SU-DHL-6 (cell line): ENCODE measurements around the gene TMEM213.

Source experiments
- H2AFZ ChIP-seq: fragments of 200-600 bp; sonication (generic); 2 replicates; pipeline ENCODE4 v1.6.1; 2014; ENCODE audit warnings: low read depth, mild to moderate bottlenecking, moderate library complexity, mixed read lengths, antibody characterized with exemption, low read length; ENCODE audit not compliant: severe bottlenecking
- H3F3A ChIP-seq: fragments of 200-600 bp; shearing (Covaris generic); 2 replicates; pipeline ENCODE4 v1.6.0; 2016; ENCODE audit warnings: antibody characterized with exemption, mild to moderate bottlenecking; ENCODE audit not compliant: insufficient read depth
- H3K27ac ChIP-seq: fragments of 200-600 bp; sonication (generic); 2 replicates; pipeline ENCODE4 v1.5.1; 2016; ENCODE audit warnings: low read depth, mild to moderate bottlenecking, low read length, moderate library complexity, mixed read lengths
- H3K27me3 ChIP-seq: fragments of 200-600 bp; sonication (generic), shearing (Covaris generic); 2 replicates; pipeline ENCODE4 v1.6.0; 2014; ENCODE audit warnings: mild to moderate bottlenecking, low read length
- H3K36me3 ChIP-seq: fragments of 200-600 bp; sonication (generic); 2 replicates; pipeline ENCODE4 v1.6.1; 2014; ENCODE audit warnings: mild to moderate bottlenecking, low read length, mixed read lengths
- H3K4me2 ChIP-seq: fragments of 300-600, 200-600 bp; shearing (Covaris generic), sonication (generic); 2 replicates; pipeline ENCODE4 v1.6.0; 2014; ENCODE audit warnings: low read length, low read depth, mild to moderate bottlenecking; ENCODE audit not compliant: poor library complexity, severe bottlenecking
- H3K4me3 ChIP-seq: fragments of 200-600 bp; sonication (generic); 2 replicates; pipeline ENCODE4 v1.5.1; 2014; ENCODE audit warnings: antibody characterized with exemption, low read length, mild to moderate bottlenecking, mixed read lengths; ENCODE audit not compliant: insufficient read depth, poor library complexity, severe bottlenecking
- H3K79me2 ChIP-seq: fragments of 200-600 bp; sonication (generic); 2 replicates; pipeline ENCODE4 v1.6.1; 2014; ENCODE audit warnings: mild to moderate bottlenecking, low read length, moderate library complexity; ENCODE audit not compliant: insufficient read depth
- H3K9ac ChIP-seq: fragments of 200-600 bp; sonication (generic); 2 replicates; pipeline ENCODE4 v1.7.0; 2014; ENCODE audit warnings: mild to moderate bottlenecking, low read length
- H3K9me2 ChIP-seq: fragments of 200-600 bp; sonication (generic); replicated peaks from 2 replicates; pipeline ENCODE4 v1.6.1; 2014; ENCODE audit warnings: low read length; ENCODE audit not compliant: insufficient read depth
- H3K9me3 ChIP-seq: fragments of 200-600 bp; sonication (generic); 2 replicates; pipeline ENCODE4 v1.6.1; 2014; ENCODE audit warnings: low read length, mixed read lengths; ENCODE audit not compliant: insufficient read depth
- H4K20me1 ChIP-seq: fragments of 200-600 bp; sonication (generic); 2 replicates; pipeline ENCODE4 v1.6.1; 2014; ENCODE audit warnings: low read depth, mild to moderate bottlenecking, antibody characterized with exemption, low read length, moderate library complexity, mixed read lengths
- CTCF ChIP-seq: fragments of 200-600 bp; sonication (generic); IDR thresholded peaks from one replicate; pipeline ENCODE4 v1.5.1; 2017; ENCODE audit warnings: antibody characterized with exemption, mild to moderate bottlenecking, low read length, moderate library complexity; ENCODE audit not compliant: insufficient read depth, poor library complexity, severe bottlenecking
- EZH2phosphoT487 ChIP-seq: fragments of 200-600 bp; sonication (generic), shearing (Covaris generic); conservative IDR thresholded peaks from 2 replicates; pipeline ENCODE4 v1.6.1; 2018; ENCODE audit warnings: mild to moderate bottlenecking, antibody characterized with exemption, low read length, moderate library complexity, mixed read lengths

The TMEM213 gene

GRCh38 chr7:138834583-138834982 is 36.8 kb downstream of the TMEM213 start:
- Histone ChIP-seq H3K36me3 (no peaks in the 10 kb centered on the region), H3K27ac (no peak overlapping the region), H3K9me2 (no peaks in the 10 kb centered on the region), H3K9me3 (no peaks in the 10 kb centered on the region), H3K9ac (no peak overlapping the region), H4K20me1 (no peaks in the 10 kb centered on the region), H2AFZ (no peak overlapping the region), H3K27me3 (no peaks in the 10 kb centered on the region), H3K79me2 (no peaks in the 10 kb centered on the region), H3K4me3 (no peak overlapping the region), H3K4me2 (no peak overlapping the region), H3F3A (no peaks in the 10 kb centered on the region)
- TF ChIP-seq CTCF = no peak
- TF ChIP-seq EZH2phosphoT487 = no peak

GRCh38 chr7:138835087-138835486 is 37.3 kb downstream of the TMEM213 start:
- Histone ChIP-seq H3K9me3 (no peaks in the 10 kb centered on the region), H3K36me3 (no peaks in the 10 kb centered on the region), H3K4me2 (no peak overlapping the region), H3K79me2 (no peaks in the 10 kb centered on the region), H3K9me2 (no peaks in the 10 kb centered on the region), H3K4me3 (no peak overlapping the region), H3K27me3 (no peaks in the 10 kb centered on the region), H3F3A (no peaks in the 10 kb centered on the region), H3K9ac (no peak overlapping the region), H4K20me1 (no peaks in the 10 kb centered on the region), H3K27ac (no peak overlapping the region), H2AFZ (no peak overlapping the region)
- TF ChIP-seq EZH2phosphoT487 = no peak
- TF ChIP-seq CTCF = no peak

- H3K27me3 ChIP-seq = no peaks in the 10 kb centered on the region
- H3K4me2 ChIP-seq = no peak overlapping the region
- no peak overlapping the region for H3K9ac ChIP-seq
- no peak overlapping the region for H3K27ac ChIP-seq
- no peaks in the 10 kb centered on the region for H3K9me3 ChIP-seq
- no peaks in the 10 kb centered on the region for H3K9me2 ChIP-seq
- no peak overlapping the region for H2AFZ ChIP-seq
- H4K20me1 ChIP-seq = no peaks in the 10 kb centered on the region
- H3F3A ChIP-seq = no peaks in the 10 kb centered on the region
- TF ChIP-seq CTCF (no peak), EZH2phosphoT487 (no peak)
- H3K36me3 ChIP-seq = no peaks in the 10 kb centered on the region
- H3K79me2 ChIP-seq = no peaks in the 10 kb centered on the region
- no peak overlapping the region for H3K4me3 ChIP-seq
Measured at GRCh38 chr7:138837627-138838026, 39.8 kb downstream of the TMEM213 start.
